Fibroblast of lung (primary cell): ENCODE measurements around the gene SEC24D. TPM values are rescaled to one million over a fixed set of nuclear protein-coding genes. Genes with fewer than 3 reads are reported as not detected.

Experiments used
- DNase-seq, 2 donors: peaks; one replicate each; pipeline versions ENCODE4 v3.0.0 to v3.0.0-alpha.2; 2010; ENCODE audit warnings: low read depth in 2 of 2
- H2AFZ ChIP-seq: 2 replicates; pipeline ENCODE4 v1.5.1; 2012; ENCODE audit warnings: low read length, control low read depth, inconsistent platforms
- H3K27ac ChIP-seq: 2 replicates; pipeline ENCODE4 v1.5.1; 2011; ENCODE audit warnings: low read length, control low read depth; ENCODE audit not compliant: insufficient read depth
- H3K27me3 ChIP-seq: 2 replicates; pipeline ENCODE4 v1.5.1; 2011; ENCODE audit warnings: mild to moderate bottlenecking, low read length; ENCODE audit not compliant: control insufficient read depth, insufficient read depth
- H3K36me3 ChIP-seq: 2 replicates; pipeline ENCODE4 v1.5.1; 2011; ENCODE audit warnings: low read length; ENCODE audit not compliant: control insufficient read depth, insufficient read depth
- H3K4me1 ChIP-seq: 2 replicates; pipeline ENCODE4 v1.5.1; 2011; ENCODE audit warnings: low read length; ENCODE audit not compliant: control insufficient read depth, insufficient read depth; ENCODE audit errors: extremely low read depth
- H3K4me2 ChIP-seq: 2 replicates; pipeline ENCODE4 v1.5.1; 2011; ENCODE audit warnings: low read length, control low read depth; ENCODE audit not compliant: insufficient read depth; ENCODE audit errors: extremely low read depth
- H3K4me3 ChIP-seq, 4 experiments: fragments of 200-600 bp in 1 of 4; sonication (generic) in 1 of 4; replicated peaks in 1 of 4; 2 replicates each; pipeline ENCODE4 v1.5.1; 2011 to 2016; ENCODE audit warnings: low read length in 4 of 4, low read depth in 3 of 4, mild to moderate bottlenecking in 3 of 4, control low read depth in 2 of 4, inconsistent platforms in 1 of 4, mixed read lengths in 1 of 4; ENCODE audit not compliant: insufficient read depth in 1 of 4; ENCODE audit errors: control extremely low read depth in 1 of 4
- H3K79me2 ChIP-seq: 2 replicates; pipeline ENCODE4 v1.5.1; 2012; ENCODE audit warnings: mild to moderate bottlenecking, low read length, inconsistent platforms; ENCODE audit not compliant: control insufficient read depth, insufficient read depth
- H3K9ac ChIP-seq: 2 replicates; pipeline ENCODE4 v1.5.1; 2011; ENCODE audit warnings: mild to moderate bottlenecking, low read length, control low read depth; ENCODE audit not compliant: insufficient read depth
- H3K9me3 ChIP-seq: 2 replicates; pipeline ENCODE4 v1.5.1; 2012; ENCODE audit warnings: low read depth, low read length; ENCODE audit not compliant: control insufficient read depth, insufficient read depth
- H4K20me1 ChIP-seq: 2 replicates; pipeline ENCODE4 v1.5.1; 2011; ENCODE audit warnings: low read length; ENCODE audit not compliant: control insufficient read depth, insufficient read depth; ENCODE audit errors: extremely low read depth
- CTCF ChIP-seq, 2 donors: IDR thresholded peaks in 1 of 2; conservative IDR thresholded peaks in 1 of 2; 1 replicate in 1 of 2; 2 replicates in 1 of 2; pipeline ENCODE4 v1.5.1; 2011 to 2012; ENCODE audit warnings: low read length in 2 of 2, control low read depth in 1 of 2, inconsistent platforms in 1 of 2, low read depth in 1 of 2, mild to moderate bottlenecking in 1 of 2
- EZH2 ChIP-seq: IDR thresholded peaks from 2 replicates; pipeline ENCODE4 v1.5.1; 2012; ENCODE audit warnings: low read length, control low read depth, mild to moderate bottlenecking; ENCODE audit errors: missing control alignments
- polyA plus RNA-seq, 2 donors: library from polyadenylated mRNA; depleted of rRNA in 1 of 2; stranded (reverse) in 1 of 2; unstranded in 1 of 2; fragments of >200 nt; gene quantifications; 2 replicates each; pipeline ENCODE4 v1.2.1, GENCODE V29; 2011 to 2012; ENCODE audit warnings: missing spikeins in 1 of 2
- total RNA-seq: library from RNA; depleted of rRNA; stranded (reverse); fragments of >200 nt; gene quantifications from 2 replicates; pipeline ENCODE4 v1.2.1, GENCODE V29; 2014

The SEC24D gene
- total and polyA plus RNA-seq, 2 donors (not counting 1 experiment from before 2014, with no cell fraction given) = 64.6 to 105 TPM

- Histone ChIP-seq H3K4me3 (no peak overlapping the region), H4K20me1 (no peaks in the 10 kb centered on the region), H3K9ac (no peak overlapping the region), H3K27ac (no peak overlapping the region), H3K9me3 (no peaks in the 10 kb centered on the region), H2AFZ (no peak overlapping the region), H3K36me3 (no peaks in the 10 kb centered on the region), H3K27me3 (no peaks in the 10 kb centered on the region), H3K4me2 (no peak overlapping the region), H3K79me2 (peaks cover 28% of the 10 kb centered on the region), H3K4me1 (peaks cover 8% of the 10 kb centered on the region)
- TF ChIP-seq CTCF (conservative IDR thresholded peaks at IDR 0.05 in 1 of 2, IDR thresholded peaks at IDR 0.05 in 1 of 2; ENCODE audit: low read depth in 1 of 2, low read length in 2 of 2) = no peak
- TF ChIP-seq EZH2 = no peak
- no peak for DNase-seq
Observed at GRCh38 chr4:118774321-118774720, 61.6 kb downstream of the SEC24D start.

- H3K4me3 ChIP-seq = no peak overlapping the region
- peak in 1 of 2 donors; percentile 47 for DNase-seq
- H3K9me3 ChIP-seq = no peaks in the 10 kb centered on the region
- H4K20me1 ChIP-seq = no peaks in the 10 kb centered on the region
- TF ChIP-seq EZH2 (no peak), CTCF (conservative IDR thresholded peaks at IDR 0.05 in 1 of 2, IDR thresholded peaks at IDR 0.05 in 1 of 2; ENCODE audit: low read depth in 1 of 2, low read length in 2 of 2) (no peak)
- peaks cover 28% of the 10 kb centered on the region for H3K79me2 ChIP-seq
- peaks cover 8% of the 10 kb centered on the region for H3K4me1 ChIP-seq
- no peak overlapping the region for H3K27ac ChIP-seq
- H3K36me3 ChIP-seq = no peaks in the 10 kb centered on the region
- no peak overlapping the region for H2AFZ ChIP-seq
- no peak overlapping the region for H3K9ac ChIP-seq
- no peaks in the 10 kb centered on the region for H3K27me3 ChIP-seq
- no peak overlapping the region for H3K4me2 ChIP-seq
Observed at GRCh38 chr4:118773429-118773792, 62.5 kb downstream of the SEC24D start.

GRCh38 chr4:118772767-118773428, 63.0 kb downstream of the SEC24D start:
- Histone ChIP-seq H3K4me3 (no peak overlapping the region), H3K9me3 (no peaks in the 10 kb centered on the region), H3K4me1 (peaks cover 8% of the 10 kb centered on the region), H3K9ac (no peak overlapping the region), H3K27ac (no peak overlapping the region), H3K27me3 (no peaks in the 10 kb centered on the region), H2AFZ (no peak overlapping the region), H3K36me3 (no peaks in the 10 kb centered on the region), H4K20me1 (no peaks in the 10 kb centered on the region), H3K4me2 (peak overlapping the region; percentile 70), H3K79me2 (peaks cover 28% of the 10 kb centered on the region)
- TF ChIP-seq CTCF (conservative IDR thresholded peaks at IDR 0.05 in 1 of 2, IDR thresholded peaks at IDR 0.05 in 1 of 2; ENCODE audit: low read depth in 1 of 2, low read length in 2 of 2) (no peak), EZH2 (no peak)
- DNase-seq = peak in 1 of 2 donors; percentile 42
